Left cardiac atrium (tissue), 4 donors: ENCODE results near the gene RHEX. TPM values are rescaled to one million over a fixed set of nuclear protein-coding genes. Genes with fewer than 3 reads are reported as not detected.
A peak's percentile ranks its signal among the peaks of the same experiment; 100 is the strongest.

ENCODE experiments used
- ATAC-seq, 2 donors: fragments of 200-7000 bp; cut with Tn5 transposase; one replicate each; pipeline ENCODE4 v1.9.1; 2020; ENCODE audit warnings: mild to moderate bottlenecking in 2 of 2, moderate library complexity in 2 of 2
- DNase-seq: peaks from one replicate; pipeline ENCODE4 v3.0.0-alpha.2; 2020
- intact Hi-C, 2 donors: fragments of 100-400 bp; cut with DNase I; formaldehyde crosslinking; loops; one replicate each; pipeline versions ENCODE4 v1.14.1 to v1.15.1; 2022 to 2023
- total RNA-seq, 2 donors: library from RNA; stranded (reverse); fragmentation: NEBNext Ultra II Directional; extraction: Animal tissue kit (Norgen Biotek cat#: 25700); gene quantifications; one replicate each; pipeline ENCODE4 v1.2.1, GENCODE V29; 2021
- donor health status: DM: no; HTN: yes; CAD: no.
- donor health status: DM: no; HTN: yes; CAD: no; lungs with severe emphysema.
- donor health status: DM: yes; HTN: yes; CAD: no.
- donor health status: Dilated cardiomyopathy.

RHEX gene
- total RNA-seq, 2 donors from 2014 or later = 0.71 to 1.8 TPM

GRCh38 chr1:206108635-206109034, 55.7 kb downstream of the RHEX start:
- DNase-seq = no peak
- ATAC-seq = no peak
- intact Hi-C loops = loop anchor here (5.0 to 10.0 kb wide), 3 partner anchors 126 to 444 kb away; no protein-coding TSS in a partner anchor

DNA sequence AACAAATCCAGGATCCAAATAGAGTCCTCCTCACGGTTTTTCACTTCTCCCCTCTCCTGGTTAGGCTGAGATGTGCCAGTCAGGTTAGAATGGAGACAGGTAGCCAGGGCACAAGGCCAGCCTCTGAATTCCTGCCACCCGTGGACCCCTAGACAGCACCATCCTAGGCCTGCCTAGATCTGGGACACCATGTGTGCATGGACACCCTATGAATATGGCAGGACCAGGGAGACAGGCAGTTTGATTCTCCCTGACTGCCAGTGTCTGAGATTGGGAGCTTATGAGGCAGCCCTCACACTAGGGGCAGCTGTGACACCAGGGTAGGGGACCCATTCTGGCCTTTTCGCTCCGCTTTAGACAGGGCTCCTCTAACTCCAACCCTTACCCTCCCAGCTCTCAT, 56.7 kb downstream of the RHEX start:
- DNase-seq (no peak), ATAC-seq (no peak)

GRCh38 chr1:206110161-206110560, 57.2 kb downstream of the RHEX start:
- ATAC-seq (no peak), DNase-seq (no peak)
- intact Hi-C loops = loop anchor here in 1 of 2 donors (10.0 kb wide), 1 partner anchor 195 kb away; no protein-coding TSS in a partner anchor

More for the DNA sequence above, 56.7 kb downstream of the RHEX start:
- intact Hi-C loops = loop anchor here (5.0 to 10.0 kb wide), 4 partner anchors 127 to 445 kb away; no protein-coding TSS in a partner anchor

DNA sequence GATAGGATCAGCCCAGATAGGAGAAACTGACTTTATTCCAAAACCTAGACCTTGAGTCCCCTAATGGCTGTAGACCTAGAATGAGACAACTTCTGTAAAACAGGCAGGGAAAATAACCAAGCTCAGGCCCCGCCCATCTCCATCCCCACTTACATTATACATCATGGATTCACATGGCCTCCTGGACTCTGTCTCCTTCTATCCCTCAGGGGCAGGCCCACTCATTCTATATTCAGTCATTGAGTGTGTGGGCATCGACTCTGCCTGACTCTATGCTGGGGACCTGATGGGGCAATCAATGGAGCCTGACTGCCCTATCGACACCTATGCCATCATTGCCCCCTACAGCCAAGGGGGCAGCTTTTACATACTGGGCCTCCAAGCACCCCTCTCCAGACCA, 57.8 kb downstream of the RHEX start:
- ATAC-seq = no peak
- intact Hi-C loops = loop anchor here in 1 of 2 donors (10.0 kb wide), 1 partner anchor 196 kb away; no protein-coding TSS in a partner anchor
- DNase-seq = no peak

DNA sequence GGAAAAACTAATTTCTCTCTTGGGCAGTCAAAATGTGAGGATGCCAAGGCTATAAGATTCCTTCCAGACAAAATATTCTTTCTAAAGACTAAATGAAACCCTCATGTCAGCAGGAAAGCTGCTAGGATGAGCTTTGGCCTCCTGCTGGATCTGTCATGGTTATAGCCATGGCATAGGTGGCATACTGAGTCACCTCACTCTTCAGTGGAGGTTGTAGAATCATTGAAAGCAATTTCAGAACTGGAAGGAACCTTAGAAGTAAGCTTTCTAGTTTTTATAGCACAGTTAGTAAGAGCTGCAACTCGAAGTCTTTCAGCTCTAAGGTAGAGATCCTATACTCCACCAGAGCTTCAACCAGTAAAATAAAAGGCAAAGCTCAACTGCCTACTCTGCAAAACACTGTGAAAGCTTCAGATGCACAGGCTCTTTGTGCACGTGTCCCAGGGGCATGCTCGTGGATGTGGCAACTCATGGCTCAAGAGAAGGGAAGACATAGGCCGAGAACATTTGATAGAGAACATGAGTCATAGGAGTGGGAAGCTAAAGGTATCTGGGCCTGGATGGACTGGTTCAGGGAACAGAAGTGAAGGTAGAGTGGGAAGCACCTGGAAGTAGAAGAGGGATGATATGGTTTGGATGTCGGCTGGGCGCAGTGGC, 58.4 kb downstream of the RHEX start:
- DNase-seq (no peak), ATAC-seq (no peak)
- intact Hi-C loops = loop anchor here in 1 of 2 donors (10.0 kb wide), 1 partner anchor 197 kb away; no protein-coding TSS in a partner anchor

GRCh38 chr1:206112600-206113301, 59.8 kb downstream of the RHEX start:
- intact Hi-C loops = loop anchor here in 1 of 2 donors (10.0 kb wide), 1 partner anchor 198 kb away; no protein-coding TSS in a partner anchor
- DNase-seq (peak; percentile 44), ATAC-seq (peak in 1 of 2 donors; percentile 8)

DNA sequence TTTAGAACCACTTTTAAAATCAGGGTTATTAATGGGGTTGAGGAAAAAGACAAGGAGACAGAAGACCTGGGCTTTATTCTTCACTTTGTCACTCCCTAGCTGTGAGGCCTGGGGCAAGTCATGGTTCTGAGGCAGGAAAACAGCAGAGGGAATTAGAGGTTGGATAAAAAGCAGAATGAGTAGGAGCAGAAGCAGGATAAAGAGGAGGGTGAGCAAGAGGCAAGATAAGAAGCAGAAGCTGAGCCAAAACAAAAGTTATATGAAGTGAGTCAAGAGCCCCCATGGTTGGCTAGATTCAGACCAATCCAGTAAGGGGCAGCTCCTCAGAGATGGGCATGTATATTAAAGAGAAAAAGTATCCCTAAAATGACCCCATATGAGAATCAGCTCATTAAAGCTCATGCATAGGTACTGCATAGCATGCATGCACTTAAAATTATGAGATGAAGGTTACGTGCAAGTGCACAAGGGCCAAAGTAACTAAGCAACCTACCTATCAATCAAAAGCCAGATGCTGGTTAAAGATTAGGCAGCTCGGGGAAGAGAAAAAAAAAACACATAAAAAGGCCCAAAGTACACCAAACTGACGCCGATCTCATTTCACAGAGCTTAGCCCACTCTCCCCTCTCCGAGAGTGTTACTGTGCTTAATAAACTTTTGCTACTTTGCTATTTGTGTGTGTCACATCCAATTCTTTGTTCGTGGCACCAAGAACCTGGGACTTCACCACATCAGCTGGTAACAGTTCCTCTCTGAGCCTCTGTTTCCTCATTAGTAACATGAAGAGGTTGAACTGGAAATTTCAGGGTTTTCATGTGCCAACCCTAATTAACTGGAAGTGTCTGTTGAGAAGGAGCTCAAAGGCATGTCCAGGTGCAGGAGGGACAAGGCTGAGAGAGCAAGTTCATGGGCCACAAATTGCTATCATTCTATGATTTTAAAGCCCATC, 62.0 kb downstream of the RHEX start:
- intact Hi-C loops = loop anchor here in 1 of 2 donors (10.0 kb wide), 1 partner anchor 200 kb away; no protein-coding TSS in a partner anchor
- no peak for DNase-seq
- ATAC-seq = no peak

DNA sequence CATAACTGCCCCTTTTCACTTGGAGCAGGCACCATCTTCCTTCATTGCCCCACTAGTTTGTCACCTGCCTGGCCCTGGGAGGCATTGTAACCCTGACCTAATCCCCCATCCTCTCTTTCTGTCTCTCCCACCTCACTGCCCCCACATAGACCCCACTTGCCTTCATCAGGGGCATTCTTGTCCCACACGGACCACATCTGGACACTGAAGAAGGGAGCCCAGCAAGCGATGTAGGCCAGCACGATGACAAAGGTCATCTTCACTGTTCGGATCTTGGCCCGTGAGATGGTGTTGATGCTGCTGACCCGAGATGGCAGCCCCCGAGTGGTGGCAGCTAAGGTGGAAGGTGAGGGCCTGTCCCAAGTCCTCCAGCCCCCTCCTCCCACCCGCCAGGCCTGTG, 62.8 kb downstream of the RHEX start:
- DNase-seq (no peak), ATAC-seq (no peak)
- intact Hi-C loops = loop anchor here in 1 of 2 donors (10.0 kb wide), 1 partner anchor 201 kb away; no protein-coding TSS in a partner anchor

DNA sequence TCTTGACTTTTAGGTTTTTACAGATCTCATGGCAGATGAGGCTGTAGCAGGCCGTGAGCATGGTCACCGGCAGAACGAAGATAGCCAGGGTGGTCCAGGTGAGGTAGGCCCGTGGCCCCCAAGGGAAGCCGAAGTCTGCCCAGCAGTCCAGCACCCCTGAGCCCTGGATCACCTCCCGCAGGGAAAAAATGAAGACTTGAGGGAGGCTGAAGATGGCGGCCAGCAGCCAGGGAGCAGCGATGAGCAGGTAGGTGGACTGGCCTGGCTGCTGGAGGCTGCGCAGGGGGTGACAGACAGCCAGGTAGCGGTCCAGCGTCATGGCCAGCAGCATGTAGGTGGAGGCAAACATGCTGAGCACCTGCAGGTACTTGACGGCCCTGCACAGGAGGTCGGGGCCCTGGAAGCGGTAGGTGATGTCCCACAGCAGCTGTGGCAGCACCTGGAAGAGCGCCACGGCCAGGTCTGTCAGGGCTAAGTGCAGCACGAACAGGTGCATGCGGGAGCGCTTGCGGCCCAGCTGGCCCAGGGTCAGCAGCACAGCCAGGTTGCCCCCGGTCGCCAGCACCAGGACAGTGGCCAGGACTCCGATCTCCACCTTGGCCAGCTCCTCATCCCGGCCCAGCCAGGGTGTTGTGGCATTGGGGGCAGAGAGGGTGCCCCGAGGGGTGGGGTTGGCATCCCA, 63.4 kb downstream of the RHEX start:
- DNase-seq (no peak), ATAC-seq (no peak)
- intact Hi-C loops = loop anchor here in 1 of 2 donors (10.0 kb wide), 1 partner anchor 202 kb away; no protein-coding TSS in a partner anchor

- ATAC-seq = peak in 1 of 2 donors; percentile 13
- intact Hi-C loops = loop anchor here in 1 of 2 donors (10.0 kb wide), 1 partner anchor 202 kb away; no protein-coding TSS in a partner anchor
- no peak for DNase-seq
Observed at GRCh38 chr1:206116873-206117150, 63.8 kb downstream of the RHEX start.

GRCh38 chr1:206117151-206117948, 64.4 kb downstream of the RHEX start, which contains the start of gene AVPR1B:
AVPR1B (minus strand) TSS chr1:206117388; CDS start chr1:206116890, 498 bp downstream.
- ATAC-seq (peak; percentile 91 to 92), DNase-seq (peak; percentile 71)
- intact Hi-C loops = loop anchor here in 1 of 2 donors (10.0 kb wide), 1 partner anchor 203 kb away; no protein-coding TSS in a partner anchor

DNA sequence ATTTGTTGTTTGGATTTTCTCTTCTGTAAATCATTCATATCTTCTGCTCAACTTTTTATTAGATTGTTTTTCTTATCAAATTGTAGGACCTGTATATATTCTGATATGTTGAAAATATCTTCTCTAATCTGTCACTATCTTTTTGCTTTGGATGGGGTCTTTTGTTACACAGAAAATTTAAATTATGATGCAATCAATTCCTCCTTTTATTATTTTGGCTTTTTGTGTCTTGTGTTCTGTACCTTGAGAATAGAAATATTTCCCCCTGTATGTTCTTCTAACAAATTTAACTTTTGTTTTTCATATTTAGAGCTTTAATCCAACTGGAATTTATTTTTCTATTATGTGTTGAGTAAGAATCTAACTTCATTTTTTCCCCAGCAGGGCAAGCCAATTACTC, 67.4 kb downstream of the RHEX start:
- intact Hi-C loops = no loop called here
- no peak for DNase-seq
- ATAC-seq = no peak

GRCh38 chr1:206121269-206121668, 68.3 kb downstream of the RHEX start:
- DNase-seq = no peak
- no peak for ATAC-seq
- intact Hi-C loops = no loop called here

DNA sequence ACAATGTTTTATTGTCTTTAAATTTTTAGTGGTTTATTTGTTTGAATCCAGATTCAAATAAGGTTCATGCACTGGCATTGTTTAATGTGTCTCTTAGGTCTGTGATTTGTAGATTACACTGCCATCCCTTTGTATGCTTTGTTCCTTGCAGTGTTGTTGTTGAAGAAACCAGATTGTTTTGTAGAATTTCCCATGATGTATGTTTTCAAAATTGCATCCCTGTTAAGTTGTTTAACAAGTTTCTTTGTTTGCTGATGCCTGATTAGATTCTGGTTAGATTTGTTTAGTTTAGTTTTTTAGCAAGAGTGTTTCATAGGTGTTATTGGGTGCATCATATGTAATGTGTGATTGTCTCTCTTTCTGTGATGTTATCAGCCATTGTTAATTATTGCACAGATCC, 69.7 kb downstream of the RHEX start:
- no peak for DNase-seq
- intact Hi-C loops = no loop called here
- ATAC-seq = no peak

DNA sequence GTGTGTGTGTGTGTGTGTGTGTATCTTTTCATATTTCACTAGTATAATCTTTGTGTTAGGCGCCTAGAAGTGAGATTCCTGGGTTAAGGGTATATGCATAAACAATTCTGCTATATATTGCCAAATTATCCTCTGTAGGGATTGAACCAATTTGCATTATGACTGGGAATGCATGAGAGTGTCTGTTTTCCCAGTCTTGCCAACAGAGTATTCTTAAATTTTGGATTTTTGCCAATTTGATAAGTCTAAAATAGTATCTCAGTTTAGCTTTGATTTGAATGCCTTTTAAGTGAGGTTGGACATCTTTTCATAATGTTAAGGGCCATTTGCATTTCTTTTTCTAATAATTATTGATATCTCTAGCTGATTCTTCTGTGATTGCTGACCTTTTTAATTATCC, 72.4 kb downstream of the RHEX start:
- ATAC-seq (peak in 1 of 2 donors; percentile 53), DNase-seq (no peak)
- intact Hi-C loops = no loop called here

DNA sequence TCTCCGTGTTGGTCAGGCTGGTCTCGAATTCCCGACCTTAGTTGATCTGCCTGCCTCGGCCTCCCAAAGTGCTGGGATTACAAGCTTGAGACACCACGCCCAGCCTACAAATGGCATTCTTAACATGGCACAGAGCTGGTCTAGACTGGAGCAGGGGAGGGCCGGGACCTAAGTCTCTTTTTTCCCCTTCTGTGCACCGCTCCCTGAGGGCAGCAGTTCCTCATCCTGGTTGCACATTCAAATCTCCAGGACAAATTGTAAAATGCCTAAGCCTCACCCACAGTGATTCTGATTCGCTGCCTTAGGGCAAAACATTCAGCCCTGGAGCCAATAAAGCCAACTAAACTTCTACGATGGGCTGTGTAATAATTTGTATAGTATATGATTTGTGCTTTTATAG, 74.4 kb downstream of the RHEX start:
- intact Hi-C loops = no loop called here
- ATAC-seq (no peak), DNase-seq (no peak)

DNA sequence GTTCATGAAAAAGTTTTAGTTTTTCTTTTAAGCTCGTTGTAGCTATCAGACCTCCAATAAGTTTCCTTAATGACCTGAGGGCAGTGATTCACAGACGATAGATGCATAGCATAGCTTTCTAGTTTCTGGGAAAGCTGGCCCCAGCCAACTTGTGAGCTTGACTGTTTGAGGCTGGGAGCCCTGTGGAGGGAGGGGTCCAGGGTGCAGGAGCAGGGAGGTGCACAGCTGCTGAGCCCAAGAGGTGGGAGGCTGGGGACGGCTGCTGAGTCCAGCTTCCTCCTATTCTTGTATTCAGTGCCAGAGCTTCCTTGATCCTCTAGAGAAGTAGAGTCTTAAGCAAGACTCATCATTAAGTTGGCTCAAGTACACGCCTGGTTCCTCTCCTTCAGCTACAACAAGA, 75.2 kb downstream of the RHEX start:
- ATAC-seq = no peak
- no peak for DNase-seq
- intact Hi-C loops = no loop called here

- intact Hi-C loops = no loop called here
- ATAC-seq (peak; percentile 34 to 49), DNase-seq (no peak)
Observed at GRCh38 chr1:206131037-206131436, 78.1 kb downstream of the RHEX start.
